Smooth muscle cell (in vitro differentiated cells): ENCODE results near the gene GPC6. TPM values are rescaled to one million over a fixed set of nuclear protein-coding genes. Genes with fewer than 3 reads are reported as not detected.

Experiments used
- DNase-seq: peaks from one replicate; lab custom pipeline; 2025; ENCODE audit not compliant: unreplicated experiment; lab: John Stamatoyannopoulos, UW
- H2AFZ ChIP-seq: fragments of 200-600 bp; sonication (generic); 2 replicates; pipeline ENCODE4 v1.6.0; 2016; ENCODE audit warnings: antibody characterized with exemption, low read depth, mild to moderate bottlenecking
- H3F3A ChIP-seq: fragments of 200-600 bp; sonication (generic); 2 replicates; pipeline ENCODE4 v1.6.0; 2017; ENCODE audit warnings: antibody characterized with exemption, low read depth
- H3K27ac ChIP-seq: fragments of 200-600 bp; sonication (generic); 2 replicates; pipeline ENCODE4 v1.5.1; 2016; ENCODE audit warnings: low read depth, mild to moderate bottlenecking
- H3K27me3 ChIP-seq: fragments of 200-600 bp; sonication (generic); 2 replicates; pipeline ENCODE4 v1.6.1; 2016; ENCODE audit warnings: low read depth, mild to moderate bottlenecking
- H3K36me3 ChIP-seq: fragments of 200-600 bp; sonication (generic); 2 replicates; pipeline ENCODE4 v1.5.1; 2016; ENCODE audit warnings: low read depth
- H3K4me1 ChIP-seq: fragments of 200-600 bp; sonication (generic); 2 replicates; pipeline ENCODE4 v1.5.1; 2016; ENCODE audit warnings: low read depth
- H3K4me2 ChIP-seq: fragments of 200-600 bp; sonication (generic); 2 replicates; pipeline ENCODE4 v1.6.0; 2016; ENCODE audit warnings: mild to moderate bottlenecking
- H3K4me3 ChIP-seq: fragments of 200-600 bp; sonication (generic); 2 replicates; pipeline ENCODE4 v1.5.1; 2016; ENCODE audit warnings: mild to moderate bottlenecking
- H3K79me2 ChIP-seq: fragments of 200-600 bp; sonication (generic); 2 replicates; pipeline ENCODE4 v1.6.0; 2016; ENCODE audit warnings: low read depth, mild to moderate bottlenecking
- H3K9ac ChIP-seq: fragments of 200-600 bp; sonication (generic); 2 replicates; pipeline ENCODE4 v1.6.0; 2016; ENCODE audit warnings: low read depth
- H3K9me3 ChIP-seq: fragments of 200-600 bp; sonication (generic); replicated peaks from 2 replicates; pipeline ENCODE4 v1.5.1; 2016; ENCODE audit warnings: low read depth
- H4K20me1 ChIP-seq: fragments of 200-600 bp; sonication (generic); 2 replicates; pipeline ENCODE4 v1.6.0; 2016; ENCODE audit warnings: low read depth
- CTCF ChIP-seq: fragments of 200-600 bp; sonication (generic); IDR thresholded peaks from 2 replicates; pipeline ENCODE4 v1.5.1; 2017; ENCODE audit warnings: borderline replicate concordance, mild to moderate bottlenecking, antibody characterized with exemption; ENCODE audit not compliant: insufficient read depth, poor library complexity, severe bottlenecking
- WGBS: methylation state at CpG from one replicate; pipeline ENCODE4 v1.1.7; 2016; ENCODE audit warnings: low lambda C conversion rate; 5-methylcytosine and 5-hydroxymethylcytosine counted together
- polyA plus RNA-seq: library from polyadenylated mRNA; unstranded; fragments of >200 nt; fragmentation: Nextera tagmentation; extraction: Ambion mirVana; gene quantifications from 2 replicates; pipeline ENCODE4 v1.2.1, GENCODE V29; 2016
- total RNA-seq: library from RNA; depleted of rRNA; stranded (reverse); fragments of >200 nt; gene quantifications from 2 replicates; pipeline ENCODE4 v1.2.3, GENCODE V29; 2014

Gene GPC6
- total and polyA plus RNA-seq, 2 experiments from 2014 or later: 19.7 to 68.5 TPM

GRCh38 chr13:94227255-94227879 is 1000.8 kb downstream of the GPC6 start:
- Histone ChIP-seq H2AFZ (no peak overlapping the region), H3K36me3 (no peaks in the 10 kb centered on the region), H3K27ac (no peak overlapping the region), H3F3A (no peaks in the 10 kb centered on the region), H3K79me2 (no peaks in the 10 kb centered on the region), H3K9me3 (no peaks in the 10 kb centered on the region), H4K20me1 (no peaks in the 10 kb centered on the region), H3K9ac (no peak overlapping the region), H3K4me2 (no peak overlapping the region), H3K27me3 (no peaks in the 10 kb centered on the region), H3K4me3 (no peak overlapping the region), H3K4me1 (no peaks in the 10 kb centered on the region)
- no peak for TF ChIP-seq CTCF
- 94% methylated on average over 6 of the region's 6 CpGs for WGBS
- no peak for DNase-seq

DNA sequence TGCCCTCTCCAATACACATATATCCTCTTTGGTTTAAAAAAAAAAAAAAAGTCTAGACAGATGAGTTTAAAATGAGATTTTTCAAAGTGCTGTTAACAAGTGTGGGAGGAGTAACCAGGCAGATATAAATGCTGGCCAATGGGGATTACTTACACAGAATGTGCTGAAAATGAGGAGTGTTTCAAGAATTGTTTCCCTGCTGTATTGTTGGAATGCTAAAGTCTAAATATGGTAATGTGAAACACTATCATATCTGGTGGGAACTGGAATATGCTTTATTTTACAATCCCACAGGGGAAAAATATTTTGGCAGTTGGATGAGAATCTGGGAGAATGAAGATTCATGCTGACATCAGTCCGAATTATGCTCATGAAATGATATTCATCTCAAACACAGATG is 1002.2 kb downstream of the GPC6 start:
- no peaks in the 10 kb centered on the region for H3F3A ChIP-seq
- WGBS: 100% methylated on average over 1 of the region's 1 CpG
- H3K4me3 ChIP-seq: no peak overlapping the region
- no peak for DNase-seq
- no peaks in the 10 kb centered on the region for H3K36me3 ChIP-seq
- H4K20me1 ChIP-seq: no peaks in the 10 kb centered on the region
- H3K27me3 ChIP-seq: no peaks in the 10 kb centered on the region
- H3K4me1 ChIP-seq: peaks cover 6% of the 10 kb centered on the region
- H3K79me2 ChIP-seq: no peaks in the 10 kb centered on the region
- no peak overlapping the region for H3K4me2 ChIP-seq
- H3K9me3 ChIP-seq: no peaks in the 10 kb centered on the region
- no peak overlapping the region for H3K9ac ChIP-seq
- H2AFZ ChIP-seq: no peak overlapping the region
- no peak overlapping the region for H3K27ac ChIP-seq
- TF ChIP-seq CTCF: no peak

DNA sequence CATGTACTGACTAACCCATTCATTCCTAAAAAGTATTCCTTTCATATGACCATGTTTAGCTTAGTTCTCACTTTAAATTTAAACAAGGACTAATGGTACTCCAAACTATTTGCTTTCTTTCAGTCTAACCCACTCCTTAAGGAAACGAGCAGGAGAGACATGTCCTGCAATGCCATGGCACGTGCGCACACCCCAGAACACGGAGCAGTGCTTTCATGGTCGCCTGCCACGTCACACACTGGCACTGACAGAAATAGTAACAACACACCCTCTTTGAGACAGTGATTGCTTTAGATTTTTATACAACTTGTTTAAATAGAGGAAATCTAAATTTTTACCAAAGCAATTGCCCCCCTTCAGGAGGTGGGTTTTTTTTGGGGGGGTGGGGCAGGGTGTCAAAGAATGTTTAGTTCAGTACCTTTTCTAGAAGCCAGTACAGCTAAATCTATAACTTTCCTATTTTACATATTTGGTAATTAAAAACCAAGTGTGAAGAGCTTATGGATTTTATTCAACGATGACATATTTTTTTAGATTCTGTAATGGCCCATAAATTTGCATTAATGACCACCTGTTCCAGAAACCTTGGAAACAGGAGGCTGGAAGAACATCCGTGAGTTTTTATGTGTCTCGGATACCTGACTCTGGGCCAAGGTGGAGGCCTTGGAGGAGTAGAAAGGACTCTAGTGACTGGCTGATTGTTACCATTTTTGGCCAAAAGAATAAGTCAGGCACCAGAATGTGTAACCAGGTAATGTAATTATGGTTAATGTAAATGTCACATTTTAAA is 1005.7 kb downstream of the GPC6 start:
- Histone ChIP-seq H3K9ac (no peak overlapping the region), H4K20me1 (no peaks in the 10 kb centered on the region), H3K4me1 (peaks cover 6% of the 10 kb centered on the region), H3K27me3 (no peaks in the 10 kb centered on the region), H3K79me2 (no peaks in the 10 kb centered on the region), H3K36me3 (no peaks in the 10 kb centered on the region), H3K27ac (no peak overlapping the region), H3K4me2 (no peak overlapping the region), H2AFZ (no peak overlapping the region), H3F3A (no peaks in the 10 kb centered on the region), H3K9me3 (no peaks in the 10 kb centered on the region), H3K4me3 (no peak overlapping the region)
- DNase-seq: no peak
- no peak for TF ChIP-seq CTCF
- WGBS: 97% methylated on average over 9 of the region's 9 CpGs

DNA sequence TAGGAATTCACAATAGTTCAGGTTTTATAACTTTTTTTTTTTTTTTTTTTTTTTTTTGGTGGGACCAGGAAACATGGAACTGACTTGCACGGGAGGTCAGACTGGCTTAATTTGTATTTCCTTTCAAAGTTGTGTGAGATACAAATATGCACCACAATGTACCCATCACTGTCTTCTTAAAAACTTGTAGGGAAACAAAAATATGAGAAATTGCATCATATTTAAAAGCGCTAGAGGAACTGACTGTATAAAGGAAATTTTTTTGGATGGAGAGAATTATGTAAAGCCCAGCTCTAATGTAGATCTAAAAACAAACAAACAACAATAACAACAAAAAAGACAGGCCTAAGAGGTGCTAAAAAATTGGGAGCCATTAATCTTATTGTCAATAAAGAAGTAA is 1006.3 kb downstream of the GPC6 start:
- Histone ChIP-seq H3K79me2 (no peaks in the 10 kb centered on the region), H3F3A (no peaks in the 10 kb centered on the region), H3K27ac (peak overlapping the region; percentile 71), H3K36me3 (no peaks in the 10 kb centered on the region), H3K9ac (peak overlapping the region; percentile 46), H3K4me2 (peak overlapping the region; percentile 75), H4K20me1 (no peaks in the 10 kb centered on the region), H3K4me3 (no peak overlapping the region), H2AFZ (peak overlapping the region; percentile 3), H3K9me3 (no peaks in the 10 kb centered on the region), H3K27me3 (no peaks in the 10 kb centered on the region), H3K4me1 (peaks cover 6% of the 10 kb centered on the region)
- 94% methylated on average over 2 of the region's 2 CpGs for WGBS
- DNase-seq: no peak
- TF ChIP-seq CTCF: no peak
